GM23248 (cell line): ENCODE data around the gene THTPA. TPM values are rescaled to one million over a fixed set of nuclear protein-coding genes. Genes with fewer than 3 reads are reported as not detected.

Experiments
- DNase-seq: peaks from one replicate; pipeline ENCODE4 v3.0.0-alpha.2; 2015
- H2AFZ ChIP-seq: fragments of 200-600 bp; sonication (generic); 2 replicates; pipeline ENCODE4 v1.6.1; 2016; ENCODE audit warnings: antibody characterized with exemption
- H3F3A ChIP-seq: fragments of 200-600 bp; sonication (generic); 2 replicates; pipeline ENCODE4 v1.6.1; 2016; ENCODE audit warnings: mild to moderate bottlenecking, antibody characterized with exemption, mixed run types; ENCODE audit not compliant: insufficient read depth
- H3K27ac ChIP-seq: fragments of 200-600 bp; sonication (generic); 2 replicates; pipeline ENCODE4 v1.5.1; 2016; ENCODE audit warnings: mild to moderate bottlenecking
- H3K27me3 ChIP-seq: fragments of 200-600 bp; sonication (generic); replicated peaks from 2 replicates; pipeline ENCODE4 v1.6.1; 2016; ENCODE audit warnings: mild to moderate bottlenecking; ENCODE audit not compliant: insufficient read depth
- H3K36me3 ChIP-seq: fragments of 200-600 bp; sonication (generic); 2 replicates; pipeline ENCODE4 v1.6.1; 2016; ENCODE audit warnings: low read depth, mild to moderate bottlenecking
- H3K4me1 ChIP-seq: fragments of 200-600 bp; sonication (generic); 2 replicates; pipeline ENCODE4 v1.6.1; 2016; ENCODE audit warnings: mild to moderate bottlenecking; ENCODE audit not compliant: insufficient read depth
- H3K4me2 ChIP-seq: fragments of 200-600 bp; sonication (generic); one replicate; pipeline ENCODE4 v1.6.1; 2016; ENCODE audit warnings: mild to moderate bottlenecking; ENCODE audit not compliant: unreplicated experiment
- H3K4me3 ChIP-seq: fragments of 200-600 bp; sonication (generic); 2 replicates; pipeline ENCODE4 v1.5.1; 2016; ENCODE audit warnings: mild to moderate bottlenecking
- H3K79me2 ChIP-seq: fragments of 200-600 bp; sonication (generic); 2 replicates; pipeline ENCODE4 v1.6.1; 2016; ENCODE audit warnings: mild to moderate bottlenecking; ENCODE audit not compliant: insufficient read depth
- H3K9ac ChIP-seq: fragments of 200-600 bp; sonication (generic); 2 replicates; pipeline ENCODE4 v1.6.1; 2016; ENCODE audit warnings: mild to moderate bottlenecking
- H3K9me2 ChIP-seq: fragments of 200-600 bp; sonication (generic); 2 replicates; pipeline ENCODE4 v1.6.1; 2016; ENCODE audit warnings: mixed run types, mild to moderate bottlenecking, moderate library complexity; ENCODE audit not compliant: insufficient read depth
- H3K9me3 ChIP-seq: fragments of 200-600 bp; sonication (generic); one replicate; pipeline ENCODE4 v1.6.1; 2017; ENCODE audit warnings: low read depth
- H4K20me1 ChIP-seq: fragments of 200-600 bp; sonication (generic); 2 replicates; pipeline ENCODE4 v1.6.0; 2016; ENCODE audit not compliant: insufficient read depth
- EZH2 ChIP-seq: fragments of 200-600 bp; sonication (generic); IDR thresholded peaks from 2 replicates; pipeline ENCODE4 v1.6.1; 2018; ENCODE audit warnings: antibody characterized with exemption, mild to moderate bottlenecking; ENCODE audit not compliant: insufficient read depth, poor library complexity, severe bottlenecking
- EZH2phosphoT487 ChIP-seq: fragments of 200-600 bp; sonication (generic); IDR thresholded peaks from 2 replicates; pipeline ENCODE4 v1.6.1; 2018; ENCODE audit warnings: antibody characterized with exemption, moderate library complexity, mild to moderate bottlenecking, low read depth; ENCODE audit not compliant: insufficient read depth
- WGBS, 2 experiments: methylation state at CpG; one replicate each; pipeline ENCODE4 v1.1.6; 2015 to 2017; ENCODE audit warnings: low lambda C conversion rate in 2 of 2, low coverage in 1 of 2; ENCODE audit errors: missing lambda C conversion rate in 2 of 2; 5-methylcytosine and 5-hydroxymethylcytosine counted together
- in situ Hi-C: fragments of 300-500 bp; cut with MboI; formaldehyde crosslinking; loops from 2 replicates; pipeline ENCODE4 v1.15.0; 2020
- polyA plus RNA-seq: library from polyadenylated mRNA; unstranded; fragments of >200 nt; fragmentation: Nextera tagmentation; extraction: Ambion mirVana; gene quantifications from 2 replicates; pipeline ENCODE4 v1.2.1, GENCODE V29; 2016
- total RNA-seq: library from RNA; depleted of rRNA; stranded (reverse); fragments of >200 nt; shearing (Covaris generic); gene quantifications from 2 replicates; pipeline ENCODE4 v1.2.3, GENCODE V29; 2014

Gene THTPA
- total and polyA plus RNA-seq, 2 experiments from 2014 or later = 10.0 to 21.0 TPM

- Histone ChIP-seq H3K79me2 (peaks cover 22% of the 10 kb centered on the region), H3K4me2 (no peak overlapping the region), H3K27me3 (no peaks in the 10 kb centered on the region), H3K4me3 (no peak overlapping the region), H3K9me2 (no peaks in the 10 kb centered on the region), H3F3A (peaks cover 14% of the 10 kb centered on the region; the same call in 1 of the 2 replicates), H3K9me3 (no peaks in the 10 kb centered on the region), H3K27ac (no peak overlapping the region), H3K36me3 (no peaks in the 10 kb centered on the region; the same call in 1 of the 2 replicates), H3K4me1 (peaks cover 17% of the 10 kb centered on the region), H2AFZ (no peak overlapping the region), H4K20me1 (no peaks in the 10 kb centered on the region), H3K9ac (no peak overlapping the region)
- 78 to 88% methylated on average over 2 of the region's 2 CpGs for WGBS, 2 experiments
- no peak for TF ChIP-seq EZH2
- in situ Hi-C loops = no loop called here
- no peak for DNase-seq
Measured at GRCh38 chr14:23561259-23561658, 5.2 kb downstream of the THTPA start.

- Histone ChIP-seq H4K20me1 (no peaks in the 10 kb centered on the region), H3K9me3 (no peaks in the 10 kb centered on the region), H3K9me2 (no peaks in the 10 kb centered on the region), H3K27ac (no peak overlapping the region), H3K27me3 (no peaks in the 10 kb centered on the region), H3K4me2 (no peak overlapping the region), H3K36me3 (no peaks in the 10 kb centered on the region; the same call in 1 of the 2 replicates), H3K4me1 (peaks cover 11% of the 10 kb centered on the region), H2AFZ (no peak overlapping the region), H3K9ac (no peak overlapping the region), H3F3A (peaks cover 14% of the 10 kb centered on the region; the same call in 1 of the 2 replicates), H3K79me2 (peaks cover 13% of the 10 kb centered on the region), H3K4me3 (no peak overlapping the region)
- TF ChIP-seq EZH2phosphoT487 (no peak), EZH2 (no peak)
- no peak for DNase-seq
- in situ Hi-C loops = no loop called here
- 51 to 69% methylated on average over 15 of the region's 15 CpGs for WGBS, 2 experiments
Measured at GRCh38 chr14:23561873-23562821, 6.1 kb downstream of the THTPA start.

- no peaks in the 10 kb centered on the region for H3K27me3 ChIP-seq
- H4K20me1 ChIP-seq = no peaks in the 10 kb centered on the region
- H3K4me2 ChIP-seq = no peak overlapping the region
- no peak overlapping the region for H3K9ac ChIP-seq
- H3K36me3 ChIP-seq = no peaks in the 10 kb centered on the region; the same call in 1 of the 2 replicates
- in situ Hi-C loops = no loop called here
- no peak overlapping the region for H3K27ac ChIP-seq
- H3K4me3 ChIP-seq = no peak overlapping the region
- H3K9me3 ChIP-seq = no peaks in the 10 kb centered on the region
- no peaks in the 10 kb centered on the region for H3K9me2 ChIP-seq
- peaks cover 6% of the 10 kb centered on the region for H3K4me1 ChIP-seq
- H3F3A ChIP-seq = peaks cover 14% of the 10 kb centered on the region; the same call in 1 of the 2 replicates
- peaks cover 5% of the 10 kb centered on the region; the same call in 1 of the 2 replicates for H3K79me2 ChIP-seq
- WGBS, 2 experiments = 73 to 80% methylated on average over 2 of the region's 2 CpGs
- no peak for TF ChIP-seq EZH2phosphoT487
- no peak for TF ChIP-seq EZH2
- DNase-seq = peak; percentile 48
- no peak overlapping the region for H2AFZ ChIP-seq
Measured at GRCh38 chr14:23562822-23563472, 6.9 kb downstream of the THTPA start.

- DNase-seq = no peak
- Histone ChIP-seq H3K9me2 (no peaks in the 10 kb centered on the region), H3K4me1 (peaks cover 6% of the 10 kb centered on the region), H3F3A (peaks cover 14% of the 10 kb centered on the region; the same call in 1 of the 2 replicates), H3K4me2 (no peak overlapping the region), H3K4me3 (no peak overlapping the region), H3K36me3 (no peaks in the 10 kb centered on the region; the same call in 1 of the 2 replicates), H3K27me3 (no peaks in the 10 kb centered on the region), H3K9ac (no peak overlapping the region), H3K9me3 (no peaks in the 10 kb centered on the region), H4K20me1 (no peaks in the 10 kb centered on the region), H3K79me2 (no peaks in the 10 kb centered on the region), H2AFZ (no peak overlapping the region), H3K27ac (no peak overlapping the region)
- in situ Hi-C loops = no loop called here
- TF ChIP-seq EZH2 (no peak), EZH2phosphoT487 (no peak)
- 76 to 78% methylated on average over 14 of the region's 14 CpGs for WGBS, 2 experiments
Measured at GRCh38 chr14:23563473-23564180, 7.6 kb downstream of the THTPA start.
